Nephron progenitor cell (in vitro differentiated cells): ENCODE data around the gene NMNAT2.

ENCODE experiments used
- DNase-seq: peaks from one replicate; pipeline ENCODE4 v3.0.0; 2021
- H3K27ac Mint-ChIP-seq: 2 replicates; pipeline ENCODE4 v1.8.0; 2021; ENCODE audit warnings: mild to moderate bottlenecking, moderate library complexity, mixed read lengths
- H3K27me3 Mint-ChIP-seq: 2 replicates; pipeline ENCODE4 v1.8.0; 2021; ENCODE audit warnings: mild to moderate bottlenecking, low read depth, mixed read lengths; ENCODE audit not compliant: poor library complexity
- H3K36me3 Mint-ChIP-seq: 2 replicates; pipeline ENCODE4 v1.8.0; 2021; ENCODE audit warnings: low read depth, mixed read lengths
- H3K4me1 Mint-ChIP-seq: 2 replicates; pipeline ENCODE4 v1.8.0; 2021; ENCODE audit warnings: mixed read lengths
- H3K4me3 Mint-ChIP-seq: 2 replicates; pipeline ENCODE4 v1.8.0; 2021; ENCODE audit warnings: mild to moderate bottlenecking, moderate library complexity, mixed read lengths
- H3K9me3 Mint-ChIP-seq: 2 replicates; pipeline ENCODE4 v1.8.0; 2021; ENCODE audit warnings: mild to moderate bottlenecking, moderate library complexity, mixed read lengths
- TF ChIP-seq, protein P1 (sequence below): fragments of 200-600 bp; sonication (generic); IDR thresholded peaks from 2 replicates; pipeline ENCODE4 v1.5.0; 2021; ENCODE audit warnings: antibody characterized with exemption

Gene NMNAT2

DNA sequence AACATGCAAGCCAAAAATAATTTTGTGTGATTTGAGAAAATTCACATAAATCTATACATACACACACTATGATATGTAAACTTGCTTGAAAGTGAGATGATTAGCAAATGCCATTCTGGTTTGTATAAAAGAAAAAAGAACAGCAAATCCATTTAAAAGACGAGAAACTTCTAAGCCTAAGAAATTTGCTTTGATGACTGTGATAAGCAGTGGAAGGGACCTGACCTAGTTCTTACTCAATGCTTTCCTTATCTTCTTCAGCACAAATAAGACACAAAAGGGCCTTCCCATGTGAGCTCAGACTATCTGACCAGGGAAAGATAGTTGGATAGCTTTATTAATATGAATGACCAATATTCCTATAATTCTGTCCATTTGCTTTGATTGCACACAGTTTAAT, 25.3 kb upstream of the NMNAT2 start:
- H3K9me3 Mint-ChIP-seq, result no peaks in the 10 kb centered on the region
- no peaks in the 10 kb centered on the region for H3K4me1 Mint-ChIP-seq
- H3K36me3 Mint-ChIP-seq, result no peaks in the 10 kb centered on the region
- H3K4me3 Mint-ChIP-seq, result no peak overlapping the region
- DNase-seq, result no peak
- TF ChIP-seq, protein P1, sequence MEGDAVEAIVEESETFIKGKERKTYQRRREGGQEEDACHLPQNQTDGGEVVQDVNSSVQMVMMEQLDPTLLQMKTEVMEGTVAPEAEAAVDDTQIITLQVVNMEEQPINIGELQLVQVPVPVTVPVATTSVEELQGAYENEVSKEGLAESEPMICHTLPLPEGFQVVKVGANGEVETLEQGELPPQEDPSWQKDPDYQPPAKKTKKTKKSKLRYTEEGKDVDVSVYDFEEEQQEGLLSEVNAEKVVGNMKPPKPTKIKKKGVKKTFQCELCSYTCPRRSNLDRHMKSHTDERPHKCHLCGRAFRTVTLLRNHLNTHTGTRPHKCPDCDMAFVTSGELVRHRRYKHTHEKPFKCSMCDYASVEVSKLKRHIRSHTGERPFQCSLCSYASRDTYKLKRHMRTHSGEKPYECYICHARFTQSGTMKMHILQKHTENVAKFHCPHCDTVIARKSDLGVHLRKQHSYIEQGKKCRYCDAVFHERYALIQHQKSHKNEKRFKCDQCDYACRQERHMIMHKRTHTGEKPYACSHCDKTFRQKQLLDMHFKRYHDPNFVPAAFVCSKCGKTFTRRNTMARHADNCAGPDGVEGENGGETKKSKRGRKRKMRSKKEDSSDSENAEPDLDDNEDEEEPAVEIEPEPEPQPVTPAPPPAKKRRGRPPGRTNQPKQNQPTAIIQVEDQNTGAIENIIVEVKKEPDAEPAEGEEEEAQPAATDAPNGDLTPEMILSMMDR, result no peak
- H3K27ac Mint-ChIP-seq, result no peak overlapping the region
- H3K27me3 Mint-ChIP-seq, result peaks cover 26% of the 10 kb centered on the region

DNA sequence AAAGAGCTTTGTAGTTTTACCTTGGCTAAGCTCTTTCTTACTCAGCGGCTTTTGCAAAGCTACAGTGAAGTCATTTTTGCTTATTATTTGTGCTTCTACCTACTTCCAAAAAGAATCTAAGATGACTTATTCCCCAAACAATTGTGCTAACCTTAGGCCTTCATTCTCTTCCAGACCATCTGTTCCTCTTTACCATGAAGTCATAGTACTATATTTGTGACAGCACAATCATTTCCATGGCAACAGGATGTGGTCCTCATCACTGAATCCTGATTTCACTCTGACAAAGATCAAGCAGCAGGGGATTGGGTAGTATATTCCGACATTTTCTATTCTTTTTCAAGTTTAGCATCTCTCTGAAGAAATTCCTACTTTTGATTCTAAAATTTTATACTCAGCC, 24.8 kb upstream of the NMNAT2 start:
- Mint-ChIP-seq H3K4me3 (no peak overlapping the region), H3K27me3 (peaks cover 23% of the 10 kb centered on the region), H3K4me1 (no peaks in the 10 kb centered on the region), H3K27ac (no peak overlapping the region), H3K9me3 (no peaks in the 10 kb centered on the region), H3K36me3 (no peaks in the 10 kb centered on the region)
- TF ChIP-seq, protein P1, result no peak
- DNase-seq, result no peak

DNA sequence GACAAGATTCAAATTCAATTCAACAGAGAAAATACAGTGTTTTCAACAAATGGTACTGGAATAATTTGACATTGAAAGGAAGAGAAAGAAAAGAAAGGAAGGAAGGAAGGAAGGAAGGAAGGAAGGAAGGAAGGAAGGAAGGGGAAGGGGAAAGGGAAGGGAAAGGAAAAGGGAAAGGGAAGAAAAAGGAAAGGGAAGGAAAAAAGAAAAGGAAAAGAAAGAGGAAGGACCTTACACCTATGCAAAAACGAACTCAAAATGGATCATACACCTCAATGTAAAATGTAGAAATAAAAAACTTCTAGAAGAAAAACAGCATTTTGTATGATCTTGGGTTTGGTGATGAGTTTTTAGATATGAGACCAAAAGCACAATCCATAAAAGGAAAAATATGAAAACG, 19.9 kb upstream of the NMNAT2 start:
- Mint-ChIP-seq H3K9me3 (no peaks in the 10 kb centered on the region), H3K36me3 (no peaks in the 10 kb centered on the region), H3K4me1 (peaks cover 6% of the 10 kb centered on the region), H3K4me3 (no peak overlapping the region), H3K27me3 (peaks cover 22% of the 10 kb centered on the region), H3K27ac (peak overlapping the region; percentile 95)
- TF ChIP-seq, protein P1, result no peak
- no peak for DNase-seq

DNA sequence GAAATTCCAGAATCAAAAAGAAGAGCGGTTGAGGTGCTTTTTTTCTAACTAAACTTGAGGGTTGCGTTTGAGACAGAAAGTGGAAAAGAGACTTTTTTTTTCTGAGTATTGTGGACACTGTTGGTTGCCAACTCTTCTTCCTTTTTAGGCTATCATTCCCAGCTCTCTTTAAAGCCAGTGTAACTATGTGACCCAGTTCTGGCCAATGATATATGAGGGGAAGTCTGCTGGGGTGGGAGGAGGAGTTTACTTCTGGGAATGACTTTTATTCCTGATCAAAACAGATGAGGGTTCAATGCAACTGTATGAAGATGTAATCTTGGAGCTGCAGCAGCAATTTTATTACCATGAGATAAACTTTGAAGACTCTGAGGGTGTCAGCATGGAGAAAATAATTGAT, 17.3 kb upstream of the NMNAT2 start:
- peak overlapping the region; percentile 32 for H3K27ac Mint-ChIP-seq
- TF ChIP-seq, protein P1, result no peak
- H3K4me3 Mint-ChIP-seq, result no peak overlapping the region
- H3K27me3 Mint-ChIP-seq, result peaks cover 14% of the 10 kb centered on the region
- no peak for DNase-seq
- H3K36me3 Mint-ChIP-seq, result no peaks in the 10 kb centered on the region
- peaks cover 6% of the 10 kb centered on the region for H3K4me1 Mint-ChIP-seq
- no peaks in the 10 kb centered on the region for H3K9me3 Mint-ChIP-seq

DNA sequence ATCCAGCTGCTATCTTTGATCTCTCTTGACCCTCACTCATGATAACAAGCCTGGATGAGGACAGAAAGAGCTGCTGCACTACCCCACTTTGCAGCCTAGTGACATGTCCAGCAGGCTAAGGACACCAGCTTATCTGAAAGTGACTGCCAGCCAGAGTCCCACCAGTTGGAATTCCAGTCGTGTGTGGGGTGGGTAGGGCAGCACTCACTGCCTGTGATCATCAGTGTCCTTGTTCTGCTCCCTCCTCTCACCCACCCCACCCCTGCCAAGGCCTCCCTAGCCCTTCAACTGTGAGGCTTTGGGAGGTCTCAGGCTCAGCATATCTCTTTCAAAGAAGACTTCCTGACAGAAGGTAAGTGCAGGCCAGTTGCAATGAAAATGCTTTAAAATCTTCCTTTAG, 15.5 kb upstream of the NMNAT2 start:
- Mint-ChIP-seq H3K27me3 (peaks cover 9% of the 10 kb centered on the region), H3K9me3 (no peaks in the 10 kb centered on the region), H3K27ac (peak overlapping the region; percentile 13), H3K36me3 (no peaks in the 10 kb centered on the region), H3K4me1 (peaks cover 6% of the 10 kb centered on the region), H3K4me3 (no peak overlapping the region)
- TF ChIP-seq, protein P1, result no peak
- no peak for DNase-seq

DNA sequence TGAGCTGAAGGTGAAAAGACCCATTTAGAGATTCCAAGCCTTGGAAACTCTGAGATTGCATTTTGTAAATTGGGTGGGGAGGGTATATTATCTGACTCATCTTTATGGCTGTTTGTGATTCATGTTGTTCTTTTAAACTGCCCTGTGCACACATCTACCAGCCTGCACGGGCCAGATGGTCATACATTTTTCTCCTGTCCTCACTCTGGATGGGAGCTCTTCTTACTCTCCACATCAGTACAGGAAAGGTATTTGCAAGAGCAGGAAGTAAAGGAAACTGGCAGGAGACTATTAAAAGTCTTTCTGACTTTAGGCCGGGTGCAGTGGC, 14.3 kb upstream of the NMNAT2 start:
- Mint-ChIP-seq H3K27ac (no peak overlapping the region), H3K9me3 (no peaks in the 10 kb centered on the region), H3K4me3 (no peak overlapping the region), H3K4me1 (peaks cover 6% of the 10 kb centered on the region), H3K36me3 (no peaks in the 10 kb centered on the region), H3K27me3 (peaks cover 6% of the 10 kb centered on the region)
- DNase-seq, result no peak
- TF ChIP-seq, protein P1, result no peak
